Right atrium auricular region (tissue), 2 donors: ENCODE data around the gene OR51I2. TPM values are rescaled to one million over a fixed set of nuclear protein-coding genes. Genes with fewer than 3 reads are reported as not detected.

Source experiments
- DNase-seq: peaks from one replicate; pipeline ENCODE4 v3.0.0-alpha.2; 2019; ENCODE audit warnings: low spot score
- H3K27ac ChIP-seq, 2 donors: fragments of 200-600 bp; sonication (generic); 1 replicate in 1 of 2; 2 replicates in 1 of 2; pipeline ENCODE4 v1.5.1; 2016 to 2019
- H3K27me3 ChIP-seq, 2 donors: fragments of 200-600 bp; sonication (generic); one replicate each; pipeline versions ENCODE4 v1.5.1 to v1.6.0; 2017 to 2019
- H3K36me3 ChIP-seq: fragments of 200-600 bp; sonication (generic); one replicate; pipeline ENCODE4 v1.5.1; 2016
- H3K4me1 ChIP-seq, 2 donors: fragments of 200-600 bp; sonication (generic); one replicate each; pipeline versions ENCODE4 v1.5.1 to v1.6.0; 2017 to 2019
- H3K4me3 ChIP-seq, 2 donors: fragments of 200-600 bp; sonication (generic); 1 replicate in 1 of 2; 2 replicates in 1 of 2; pipeline ENCODE4 v1.5.1; 2017 to 2019; ENCODE audit warnings: mild to moderate bottlenecking in 1 of 2, moderate library complexity in 1 of 2
- H3K9me3 ChIP-seq, 2 donors: fragments of 200-600 bp; sonication (generic); one replicate each; pipeline ENCODE4 v1.5.1; 2019
- CTCF ChIP-seq, 2 donors: fragments of 200-600 bp; sonication (generic); IDR thresholded peaks; one replicate each; pipeline ENCODE4 v1.5.1; 2019; ENCODE audit warnings: antibody characterized with exemption in 2 of 2
- total RNA-seq, 2 donors: library from RNA; depleted of rRNA; stranded (reverse); fragments of >200 nt; gene quantifications; one replicate each; pipeline ENCODE4 v1.1.0, GENCODE V29; 2016

The OR51I2 gene
- not detected for total RNA-seq

GRCh38 chr11:5449023-5449422, at the start of gene OR51I2:
OR51I2 (plus strand) TSS chr11:5449323; CDS start chr11:5453489, 4,166 bp downstream.
- no peaks in the 10 kb centered on the region for H3K4me1 ChIP-seq

GRCh38 chr11:5405173-5405572, 44.0 kb upstream of the OR51I2 start:
- Histone ChIP-seq H3K9me3 (no peaks in the 10 kb centered on the region), H3K36me3 (no peaks in the 10 kb centered on the region), H3K27me3 (no peaks in the 10 kb centered on the region), H3K27ac (no peak overlapping the region), H3K4me3 (no peak overlapping the region), H3K4me1 (no peaks in the 10 kb centered on the region)
- no peak for DNase-seq
- no peak for TF ChIP-seq CTCF (IDR thresholded peaks at IDR 0.05)

More at GRCh38 chr11:5449023-5449422, at the start of gene OR51I2:
- TF ChIP-seq CTCF (IDR thresholded peaks at IDR 0.05): no peak
- no peaks in the 10 kb centered on the region for H3K27me3 ChIP-seq
- no peak within 1 kb of the TSS for H3K4me3 ChIP-seq
- no peaks in the 10 kb centered on the region for H3K9me3 ChIP-seq
- H3K27ac ChIP-seq: no peak within 1 kb of the TSS
- DNase-seq: no peak
- H3K36me3 ChIP-seq: no peaks in the 10 kb centered on the region

GRCh38 chr11:5420993-5421392, 28.1 kb upstream of the OR51I2 start:
- Histone ChIP-seq H3K36me3 (no peaks in the 10 kb centered on the region), H3K9me3 (no peaks in the 10 kb centered on the region), H3K4me3 (no peak overlapping the region), H3K4me1 (no peaks in the 10 kb centered on the region), H3K27ac (no peak overlapping the region), H3K27me3 (no peaks in the 10 kb centered on the region)
- DNase-seq: no peak
- TF ChIP-seq CTCF (IDR thresholded peaks at IDR 0.05): no peak

GRCh38 chr11:5421811-5422210, 27.3 kb upstream of the OR51I2 start, which contains the start of gene OR51Q1:
OR51Q1 (plus strand) TSS chr11:5422111; CDS start chr11:5422201, 90 bp downstream.
- Histone ChIP-seq H3K4me3 (no peak within 1 kb of the TSS), H3K36me3 (no peaks in the 10 kb centered on the region), H3K9me3 (no peaks in the 10 kb centered on the region), H3K27ac (no peak within 1 kb of the TSS), H3K4me1 (no peaks in the 10 kb centered on the region), H3K27me3 (no peaks in the 10 kb centered on the region)
- no peak for TF ChIP-seq CTCF (IDR thresholded peaks at IDR 0.05)
- no peak for DNase-seq

GRCh38 chr11:5423131-5423530, 26.0 kb upstream of the OR51I2 start:
- Histone ChIP-seq H3K27ac (no peak overlapping the region), H3K9me3 (no peaks in the 10 kb centered on the region), H3K4me3 (no peak overlapping the region), H3K4me1 (no peaks in the 10 kb centered on the region), H3K27me3 (no peaks in the 10 kb centered on the region), H3K36me3 (no peaks in the 10 kb centered on the region)
- no peak for DNase-seq
- no peak for TF ChIP-seq CTCF (IDR thresholded peaks at IDR 0.05)

- DNase-seq: no peak
- no peak within 1 kb of the TSS for H3K27ac ChIP-seq
- no peaks in the 10 kb centered on the region for H3K27me3 ChIP-seq
- no peak for TF ChIP-seq CTCF (IDR thresholded peaks at IDR 0.05)
- H3K4me1 ChIP-seq: no peaks in the 10 kb centered on the region
- H3K36me3 ChIP-seq: no peaks in the 10 kb centered on the region
- H3K4me3 ChIP-seq: no peak within 1 kb of the TSS
- H3K9me3 ChIP-seq: no peaks in the 10 kb centered on the region
Measured at GRCh38 chr11:5441414-5441813, 7.7 kb upstream of the OR51I2 start, which contains the start of gene OR51I1. OR51I1 (minus strand) TSS chr11:5441514; CDS start chr11:5441514, 0 bp downstream.
